Measurements from ENCODE around the gene FBXO33. TPM values are rescaled to one million over a fixed set of nuclear protein-coding genes. Genes with fewer than 3 reads are reported as not detected.
A peak's percentile ranks its signal among the peaks of the same experiment; 100 is the strongest.

The FBXO33 gene
- total RNA-seq, 1 experiment from 2014 or later, result 13.1 TPM

DNA sequence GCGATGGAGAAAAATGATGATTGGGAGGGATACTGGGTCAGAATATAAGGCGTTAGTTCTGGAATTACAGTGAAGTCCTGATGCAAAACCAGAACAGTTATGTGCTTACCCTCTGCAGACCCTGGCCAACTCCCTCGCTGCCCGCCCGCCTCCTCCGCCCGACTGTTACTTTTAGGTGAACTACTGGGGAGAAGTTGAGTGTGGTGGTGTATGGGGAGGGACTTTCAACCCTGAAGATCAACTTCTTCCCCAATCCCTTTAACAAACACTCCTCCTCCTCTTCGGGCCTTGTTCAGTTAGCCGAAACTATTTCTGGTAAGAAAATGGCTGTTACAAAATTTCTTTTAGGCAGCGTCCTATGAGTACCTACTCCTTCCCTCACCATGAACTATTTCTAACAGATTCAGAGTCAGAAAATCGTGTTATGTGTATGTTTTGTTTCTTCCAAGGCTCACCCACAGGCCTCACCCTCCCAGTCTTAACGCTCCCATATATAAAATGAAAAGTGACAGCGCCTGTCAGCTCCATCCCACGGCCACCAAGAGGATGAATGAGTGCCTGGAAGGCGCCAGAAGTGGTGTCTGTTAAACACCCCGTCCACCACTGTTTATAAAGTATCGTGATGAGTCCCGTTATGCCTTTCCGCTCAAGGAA is 1.3 kb downstream of the FBXO33 start:
- DNase-seq (ENCODE audit: low read depth), result peak; percentile 6

DNA sequence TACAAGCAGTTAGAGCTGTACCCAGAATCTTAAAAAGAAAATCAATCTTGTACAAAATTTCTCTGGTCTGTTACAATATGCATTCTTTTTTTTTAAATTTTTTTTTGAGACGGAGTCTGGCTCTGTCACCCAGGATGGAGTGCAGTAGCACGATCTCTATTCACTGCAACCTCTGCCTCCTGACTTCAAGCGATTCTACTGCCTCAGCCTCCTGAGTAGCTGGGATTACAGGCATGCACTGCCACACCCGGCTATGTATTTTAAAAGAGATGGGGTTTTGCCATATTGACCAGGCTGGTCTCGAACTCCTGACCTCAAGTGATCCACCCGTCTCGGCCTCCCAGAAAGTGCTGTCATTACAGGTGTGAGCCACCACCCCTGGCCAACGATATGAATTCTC is 4.1 kb downstream of the FBXO33 start:
- no peak for DNase-seq (ENCODE audit: low read depth)

DNA sequence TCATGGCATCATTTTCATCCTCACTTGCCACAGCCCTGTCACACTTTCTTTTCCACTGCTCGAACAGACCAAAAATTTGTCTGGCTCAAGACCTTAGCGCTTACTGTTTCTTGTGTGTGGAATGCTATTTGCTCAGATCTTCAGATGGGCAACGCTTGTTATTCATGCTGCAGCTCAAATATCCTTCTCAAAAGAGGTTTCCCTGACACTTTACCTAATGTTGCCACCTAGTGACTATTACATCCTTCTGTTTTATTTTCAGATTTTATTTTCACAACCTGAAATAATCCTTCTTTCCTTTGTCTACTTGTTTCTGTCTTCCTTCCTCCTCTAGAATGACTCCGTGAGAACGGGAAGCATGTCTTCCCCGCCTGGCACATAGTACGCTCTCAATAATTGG is 5.6 kb downstream of the FBXO33 start:
- peak; percentile 47 for DNase-seq (ENCODE audit: low read depth)

DNA sequence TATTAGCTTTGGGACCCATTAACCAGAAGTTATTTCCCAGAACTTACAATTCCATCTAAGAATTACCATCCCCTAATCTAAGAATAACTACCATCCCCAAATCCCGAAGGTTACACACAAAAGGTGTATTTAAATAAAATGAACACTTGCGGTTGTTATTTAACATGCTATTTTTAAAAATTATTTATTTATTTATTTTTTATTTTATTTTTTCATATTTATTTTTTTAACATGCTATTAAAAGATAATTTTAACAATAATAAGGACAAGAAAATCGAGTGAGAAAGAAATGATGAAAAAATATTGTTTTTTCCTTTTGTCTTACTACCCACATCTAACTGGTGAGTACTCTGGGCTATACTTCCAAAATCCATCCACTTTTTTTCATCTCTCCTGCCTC is 6.3 kb downstream of the FBXO33 start:
- no peak for DNase-seq (ENCODE audit: low read depth)

DNA sequence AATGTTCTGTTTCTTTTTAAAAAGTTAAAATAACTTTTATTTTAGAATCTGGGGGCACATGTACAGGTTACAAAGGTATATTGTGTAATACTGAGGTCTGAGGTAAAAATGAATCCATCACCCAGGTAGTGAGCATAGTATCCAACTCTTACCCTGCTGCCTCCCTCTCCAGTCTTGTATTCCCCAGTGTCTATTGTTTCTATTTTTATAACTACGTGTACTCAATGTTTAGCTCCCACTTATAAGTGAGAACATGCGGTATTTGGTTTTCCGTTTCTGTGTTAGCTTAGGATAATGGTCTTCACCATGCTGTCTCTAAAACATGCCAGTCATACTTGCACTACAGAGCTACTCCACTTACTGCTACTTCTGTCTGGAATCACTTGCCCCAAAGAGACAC is 8.4 kb downstream of the FBXO33 start:
- DNase-seq (ENCODE audit: low read depth), result no peak

DNA sequence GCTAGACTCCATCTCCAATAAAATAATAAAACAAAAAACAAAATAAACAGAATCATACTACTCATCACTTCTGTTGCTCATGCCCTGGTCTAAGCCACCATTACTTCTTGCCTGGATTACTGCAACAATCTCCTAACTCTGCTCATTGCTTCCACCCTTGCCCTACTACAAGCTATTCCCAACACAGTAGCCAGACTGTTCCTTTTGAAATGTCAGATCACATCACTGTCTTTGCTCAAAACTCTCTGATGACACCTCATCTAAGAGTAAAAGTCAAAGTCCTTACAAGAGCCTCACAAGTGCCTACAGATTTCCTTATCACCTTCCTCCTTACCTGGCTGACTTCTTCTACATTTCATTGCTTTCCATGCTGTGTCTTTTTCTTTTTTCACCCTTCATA is 10.0 kb downstream of the FBXO33 start:
- no peak for DNase-seq (ENCODE audit: low read depth)

DNA sequence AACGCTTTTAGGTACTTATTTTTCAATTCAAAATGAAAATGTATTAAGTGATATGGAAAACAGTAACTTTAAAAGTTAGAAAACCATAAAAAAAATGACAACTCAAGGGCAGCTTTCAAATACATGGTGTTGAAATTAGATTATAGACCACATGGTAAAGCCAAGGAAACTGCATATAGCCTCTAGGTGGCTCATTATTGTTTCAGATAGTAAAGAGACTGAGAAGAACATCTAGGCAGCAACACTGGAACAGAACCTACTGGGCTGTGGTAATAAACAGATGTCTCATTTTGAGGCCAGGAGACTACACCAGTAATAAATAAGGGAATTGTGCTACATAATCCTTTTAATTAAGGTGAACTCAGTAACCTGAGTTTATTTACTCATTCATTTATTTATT is 13.0 kb downstream of the FBXO33 start:
- no peak for DNase-seq (ENCODE audit: low read depth)

DNA sequence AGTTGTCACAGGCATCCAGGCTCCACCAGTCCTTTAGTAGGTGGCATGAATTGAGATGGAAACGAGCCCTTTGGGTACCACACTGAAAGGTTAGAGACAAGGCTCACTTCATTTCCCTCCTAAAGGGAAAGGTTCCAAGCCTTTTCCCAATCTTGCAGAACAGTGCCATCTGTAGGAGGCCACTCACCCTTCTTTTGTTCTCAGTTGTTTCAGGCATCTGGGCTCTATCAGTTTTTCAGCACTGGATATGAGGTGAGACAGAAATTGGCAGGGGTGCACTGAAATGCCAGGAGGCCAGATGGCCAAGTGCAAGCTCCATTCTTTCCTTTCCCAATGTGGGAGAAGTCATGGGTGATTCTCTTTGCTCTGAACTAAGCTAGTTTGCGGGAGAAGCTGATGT is 15.2 kb downstream of the FBXO33 start:
- peak; percentile 34 for DNase-seq (ENCODE audit: low read depth)

DNA sequence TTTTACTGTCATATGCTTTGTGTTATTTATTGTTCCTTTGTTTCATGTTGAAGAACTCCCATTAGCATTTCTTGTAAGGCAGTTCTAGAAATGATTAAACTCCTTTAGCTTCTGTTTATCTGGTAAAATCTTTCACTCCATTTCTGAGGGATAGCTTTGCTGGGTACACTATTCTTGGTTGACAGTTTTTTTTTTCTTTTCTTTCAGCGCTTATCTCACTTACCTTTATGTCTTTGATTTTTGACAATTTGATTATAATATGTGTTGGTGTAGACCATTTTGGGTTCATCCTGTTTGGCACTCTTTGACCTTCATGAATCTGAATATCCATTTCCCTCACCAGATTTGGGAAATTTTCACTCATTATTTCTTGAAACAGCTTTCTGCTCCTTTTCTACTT is 16.2 kb downstream of the FBXO33 start:
- DNase-seq (ENCODE audit: low read depth), result no peak

DNA sequence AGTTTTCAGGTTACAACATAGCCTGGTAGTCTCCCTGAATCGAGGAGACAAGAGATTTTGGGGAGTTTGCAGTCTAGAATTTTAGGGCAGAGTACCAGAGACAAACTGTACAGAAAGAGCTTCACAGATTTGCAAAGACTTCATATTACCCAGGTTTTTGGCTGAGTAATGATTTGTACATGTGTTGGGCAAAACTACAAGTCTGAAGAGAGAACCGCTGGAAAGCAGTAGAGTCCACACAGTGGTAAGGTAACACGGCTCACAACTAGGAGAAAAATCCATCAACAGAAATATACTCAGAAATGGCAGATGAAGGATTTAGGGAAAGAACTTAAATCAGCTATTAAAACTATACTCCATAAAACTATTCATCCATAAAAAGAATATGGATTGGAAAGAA is 25.7 kb downstream of the FBXO33 start:
- DNase-seq (ENCODE audit: low read depth), result no peak

DNA sequence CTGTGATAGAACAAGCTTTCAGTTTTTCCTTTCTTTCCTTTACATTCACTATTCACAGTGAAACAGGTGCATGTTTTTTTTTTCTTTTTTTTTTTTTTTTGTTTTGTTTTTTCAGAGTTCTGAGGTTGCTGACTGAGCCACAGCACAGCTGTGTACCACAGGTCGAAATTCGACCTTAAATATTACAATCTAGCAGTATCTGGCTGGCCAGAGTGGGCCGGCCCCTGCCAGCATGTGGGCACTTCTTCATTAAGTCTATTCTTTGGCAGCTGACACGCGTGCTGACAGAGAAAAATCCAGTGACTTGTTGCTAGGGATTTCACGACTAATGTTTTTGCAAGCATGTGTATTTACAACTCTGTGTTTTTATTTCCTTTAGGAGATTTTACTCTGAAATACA is 33.9 kb downstream of the FBXO33 start:
- no peak for DNase-seq (ENCODE audit: low read depth)

DNA sequence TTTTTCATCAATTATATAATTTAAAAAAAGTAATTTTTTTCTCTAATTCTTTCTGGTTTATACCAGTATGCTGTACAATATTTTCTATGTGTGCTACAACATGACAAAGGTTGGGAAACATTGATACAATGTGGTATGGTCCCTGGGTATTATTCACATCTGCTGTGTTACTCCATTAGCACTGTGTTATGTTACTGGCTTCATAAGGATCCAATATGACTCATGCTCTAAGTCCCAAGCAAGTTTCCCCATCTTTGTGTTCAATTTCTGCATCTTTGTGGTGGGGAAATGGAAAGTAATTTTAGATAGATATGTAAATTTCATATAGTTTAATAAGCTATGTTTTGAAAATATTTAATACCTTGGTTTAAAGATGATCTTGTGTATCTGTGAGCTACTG is 35.8 kb downstream of the FBXO33 start:
- no peak for DNase-seq (ENCODE audit: low read depth)

DNA sequence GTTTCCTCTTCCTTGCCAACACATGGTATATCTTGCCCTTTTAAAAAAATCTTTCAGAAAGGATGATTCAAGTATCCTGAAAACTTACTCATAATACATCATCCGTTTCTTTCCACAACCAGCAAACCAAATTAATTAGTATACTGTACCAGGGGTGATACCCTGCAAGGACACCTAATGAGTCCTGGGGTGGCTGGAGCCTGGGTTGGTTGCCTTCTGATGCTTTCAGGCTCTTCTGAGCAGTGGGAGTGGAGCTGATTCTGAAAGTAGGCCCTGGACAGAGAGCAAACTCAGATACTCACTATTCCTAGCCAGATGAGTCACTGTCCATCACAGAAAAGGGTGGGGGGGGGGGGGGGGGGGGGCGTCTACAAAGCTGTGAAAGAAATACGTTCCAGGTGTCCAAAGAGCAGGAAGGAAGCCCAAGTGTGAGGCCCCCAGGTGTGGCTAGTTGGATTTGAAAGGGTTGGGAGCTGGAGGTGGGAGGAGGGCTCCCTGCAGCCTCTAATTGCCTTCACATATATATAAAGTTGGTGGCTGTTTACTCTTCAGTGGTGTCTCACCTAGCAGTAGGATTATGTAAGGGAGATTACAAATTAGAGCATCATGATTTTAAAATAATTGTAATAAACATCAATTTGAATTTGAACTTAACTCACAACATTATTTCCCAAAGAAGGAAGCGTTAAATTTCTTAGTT is 36.5 kb downstream of the FBXO33 start:
- peak; percentile 4 for DNase-seq (ENCODE audit: low read depth)

DNA sequence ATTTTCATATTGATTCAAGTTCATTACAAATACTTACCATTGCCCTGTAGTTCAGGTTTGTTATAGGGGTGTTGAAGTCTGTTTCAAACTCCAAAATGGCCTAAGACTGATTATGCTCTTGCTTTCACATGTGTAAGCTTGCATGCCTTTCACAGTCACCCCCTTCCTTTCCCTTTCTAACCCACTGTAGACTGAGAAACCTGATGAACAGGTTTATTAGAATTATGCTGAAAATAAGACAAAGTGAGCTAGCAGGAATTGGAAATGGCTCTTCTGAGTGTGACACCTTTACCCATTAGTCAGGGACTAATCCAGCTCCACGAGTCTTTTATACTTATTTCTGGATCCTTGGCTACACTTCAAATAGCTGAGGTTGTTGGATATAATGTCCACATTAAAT is 38.9 kb downstream of the FBXO33 start:
- DNase-seq (ENCODE audit: low read depth), result no peak

DNA sequence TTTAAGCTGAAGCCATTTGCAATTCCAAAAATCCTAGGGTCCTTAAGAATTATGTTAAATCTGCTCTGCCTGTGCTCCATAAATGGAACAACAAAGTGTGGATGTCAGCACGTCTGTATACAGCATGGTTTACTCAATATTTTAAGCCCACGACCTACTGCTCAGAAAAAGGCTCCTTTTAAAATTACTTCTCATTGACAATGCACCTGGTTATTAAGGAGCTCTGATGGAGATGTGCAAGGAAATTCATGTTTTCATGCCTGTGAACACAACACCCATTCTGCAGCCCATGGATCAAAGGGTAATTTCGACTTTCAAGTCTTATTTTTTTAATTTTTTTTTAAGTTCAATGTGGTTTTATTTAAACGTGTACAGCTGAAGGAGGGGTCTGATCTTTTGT is 48.1 kb downstream of the FBXO33 start:
- no peak for DNase-seq (ENCODE audit: low read depth)

DNA sequence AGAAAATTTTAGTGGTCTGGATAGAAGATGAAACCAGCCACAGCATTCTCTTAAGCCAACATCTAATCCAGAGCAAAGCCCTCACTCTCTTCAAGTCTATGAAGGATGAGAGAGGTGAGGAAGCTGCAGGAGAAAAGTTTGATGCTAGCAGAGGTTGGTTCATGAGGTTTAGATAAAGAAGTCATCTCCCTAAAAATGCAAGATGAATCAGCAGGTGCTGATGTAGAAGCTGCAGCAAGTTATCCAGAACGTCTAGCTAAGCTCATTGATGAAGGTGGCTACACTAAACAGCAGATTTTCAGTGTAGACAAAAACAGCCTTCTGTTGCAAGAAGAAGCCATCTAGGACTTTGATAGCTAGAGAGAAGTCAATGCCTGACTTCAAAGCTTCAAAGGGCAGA is 48.5 kb downstream of the FBXO33 start:
- no peak for DNase-seq (ENCODE audit: low read depth)

DNA sequence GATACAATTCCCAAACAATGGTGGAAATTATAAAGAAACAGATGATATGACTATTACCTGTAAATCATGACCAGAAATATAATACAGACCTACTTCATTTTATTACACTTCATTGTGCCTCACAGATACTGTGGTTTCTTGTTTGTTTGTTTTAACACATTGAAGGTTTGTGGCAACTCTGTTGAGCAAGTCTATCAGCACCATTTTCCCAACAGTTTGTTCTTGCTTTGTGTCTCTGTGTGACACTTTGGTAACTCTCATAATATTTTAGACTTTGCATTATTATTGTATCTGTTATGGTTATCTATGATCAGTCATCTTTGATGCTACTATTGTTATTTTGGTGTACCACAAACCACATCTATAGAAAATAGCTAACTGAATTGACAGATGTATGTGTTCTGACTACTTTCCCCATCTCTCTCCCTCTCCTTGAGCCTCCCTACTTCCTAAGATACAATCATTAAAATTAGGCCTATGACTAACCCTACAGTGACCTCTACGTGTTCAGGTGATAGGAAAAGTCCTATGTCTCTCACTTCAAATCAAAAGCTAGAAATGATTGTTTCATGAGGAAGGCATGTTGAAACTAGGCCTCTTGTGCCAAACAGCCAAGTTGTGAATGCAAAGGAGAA is 49.1 kb downstream of the FBXO33 start:
- no peak for DNase-seq (ENCODE audit: low read depth)

DNA sequence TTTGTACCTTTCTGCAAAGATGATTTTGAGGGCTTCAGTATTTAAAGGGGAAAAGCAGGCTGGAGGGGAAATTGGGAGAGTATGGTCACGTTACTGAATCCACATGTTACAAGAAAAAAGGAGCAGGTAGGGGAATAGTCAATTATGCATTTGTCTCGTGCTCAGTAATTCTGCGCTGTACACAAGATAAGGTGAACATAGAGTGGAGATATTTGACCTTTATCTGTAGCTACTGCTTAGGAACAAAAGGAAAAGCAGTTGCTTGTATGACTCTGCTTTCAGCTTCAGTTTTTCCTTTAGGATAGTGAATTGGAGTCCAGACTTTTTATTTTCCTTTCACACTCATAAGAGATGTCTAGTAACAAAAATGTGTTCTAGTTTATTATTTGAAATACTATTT is 49.8 kb downstream of the FBXO33 start:
- no peak for DNase-seq (ENCODE audit: low read depth)

DNA sequence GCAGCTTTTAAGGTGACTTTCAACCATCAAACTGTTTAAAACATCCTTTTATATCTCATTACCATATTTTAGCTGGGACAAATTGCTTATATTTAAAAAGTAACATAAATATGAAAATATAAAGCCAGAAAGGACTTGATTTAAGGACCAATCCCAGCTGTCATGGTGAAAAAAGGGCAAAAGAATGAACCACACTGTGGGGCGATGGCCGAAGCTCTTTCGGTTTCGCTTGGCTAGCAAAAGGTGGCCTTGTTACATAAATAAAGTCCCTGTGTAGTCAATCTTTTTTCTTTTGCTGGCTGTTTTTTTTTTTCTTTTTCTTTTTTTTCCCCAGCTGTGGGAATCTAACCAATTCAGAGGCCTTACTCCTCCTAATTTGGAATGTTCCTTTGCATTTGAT is 50.9 kb downstream of the FBXO33 start:
- DNase-seq (ENCODE audit: low read depth), result peak; percentile 40

DNA sequence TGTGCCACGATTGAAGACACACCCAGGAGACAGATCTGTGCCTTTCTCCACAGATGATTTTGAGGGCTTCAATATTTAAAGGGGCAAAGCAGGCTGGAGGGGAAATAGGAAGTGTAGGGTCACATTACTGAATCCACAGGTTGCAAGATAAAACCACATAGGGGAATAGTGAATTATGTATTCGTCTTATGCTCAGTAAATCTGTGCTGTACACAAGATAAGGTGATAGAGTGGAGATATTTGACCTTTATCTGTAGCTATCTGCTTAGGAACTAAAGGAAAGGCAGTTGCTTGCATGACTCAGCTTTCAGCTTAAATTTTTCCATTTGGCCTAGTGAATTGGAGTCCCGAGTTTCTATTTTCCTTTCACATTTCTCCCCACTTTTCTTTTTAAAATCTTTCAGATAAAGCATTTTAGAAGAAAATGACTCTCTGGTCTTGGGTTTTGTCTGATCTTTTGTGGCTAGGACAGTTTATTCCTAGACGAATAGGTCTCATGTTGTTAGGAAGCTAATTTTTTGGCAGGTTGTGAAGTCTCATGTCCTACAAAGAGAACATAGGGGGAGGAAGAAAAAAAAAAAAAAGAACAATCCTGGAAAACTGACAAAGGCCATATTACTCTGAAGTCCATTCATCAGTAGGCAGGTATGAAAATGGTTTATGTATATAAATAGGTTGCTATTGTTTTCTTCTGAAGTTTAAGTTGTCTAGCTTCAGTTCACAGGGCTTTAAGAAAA is 55.4 kb downstream of the FBXO33 start:
- DNase-seq (ENCODE audit: low read depth), result peak; percentile 58

DNA sequence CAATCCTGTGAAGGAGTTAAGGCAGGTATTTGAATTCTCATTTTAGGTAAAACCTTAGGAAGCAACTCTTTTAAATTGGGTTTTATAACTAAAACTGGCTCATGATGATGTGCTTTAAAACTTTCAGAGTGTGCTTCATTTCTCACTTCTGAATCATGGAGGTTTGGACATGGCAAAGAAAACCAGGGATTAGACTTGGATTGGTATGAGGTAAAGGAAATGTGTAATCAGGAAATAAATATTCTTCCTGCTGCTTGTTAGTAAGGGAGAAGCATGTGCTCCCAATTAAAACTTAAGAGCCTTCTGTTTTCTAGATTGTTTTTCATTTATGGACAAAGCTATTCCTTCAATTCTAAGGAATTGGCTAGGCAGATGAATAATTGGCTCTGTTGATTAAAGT is 57.4 kb downstream of the FBXO33 start:
- peak; percentile 24 for DNase-seq (ENCODE audit: low read depth)

DNA sequence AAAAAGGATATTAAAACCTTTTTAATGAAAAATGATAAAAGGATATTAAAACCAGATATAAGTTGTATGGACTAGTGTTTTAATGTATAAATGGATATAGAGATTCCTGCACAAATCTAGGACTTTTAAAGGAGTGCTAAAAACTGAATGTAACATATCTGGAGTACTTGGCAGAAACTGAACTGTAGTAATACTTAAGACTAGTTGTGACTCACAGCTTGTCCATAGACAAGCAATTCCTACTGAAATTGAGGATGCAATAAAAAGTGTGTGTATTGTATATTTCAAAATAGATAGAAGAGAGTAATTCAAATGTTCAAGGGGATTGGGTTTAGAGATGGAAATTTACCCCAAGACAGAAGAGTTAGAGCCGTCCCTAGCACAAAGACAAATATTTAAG is 59.6 kb downstream of the FBXO33 start:
- DNase-seq (ENCODE audit: low read depth), result no peak

DNA sequence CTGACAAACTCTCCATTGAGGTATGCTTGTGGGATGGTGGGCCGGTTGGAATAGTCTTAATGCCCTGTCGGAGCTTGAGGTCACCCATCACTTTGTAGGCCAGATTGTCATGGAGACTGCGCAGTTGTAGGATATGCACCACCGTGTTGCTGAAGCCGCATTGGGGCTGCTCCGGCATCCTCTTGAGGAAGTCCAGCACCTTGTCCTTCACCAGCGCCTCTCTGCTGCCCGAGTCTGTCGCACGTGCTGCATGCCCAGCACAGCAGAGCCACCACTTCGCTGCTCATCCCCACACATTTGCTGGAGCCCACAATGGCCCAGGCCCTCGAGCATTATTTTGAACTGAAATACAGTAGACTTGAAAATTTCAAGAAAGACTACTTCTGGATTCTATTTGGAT is 61.8 kb downstream of the FBXO33 start:
- DNase-seq (ENCODE audit: low read depth), result no peak

All from RPMI7951 (cell line).